Cardiac fibroblast (primary cell): Measurements from ENCODE around the gene SMIM3.
"Not testable (repeated sequence)": the region's sequence is repeated elsewhere in the genome, so short reads cannot be mapped to it uniquely, and the experiment has no call there.

Experiments used
- DNase-seq, 2 donors: peaks; one replicate each; pipeline versions ENCODE4 v3.0.0 to v3.0.0-alpha.2; 2010; ENCODE audit warnings: low read depth in 2 of 2
- H3K4me3 ChIP-seq, 2 donors: replicated peaks in 1 of 2; 1 replicate in 1 of 2; 2 replicates in 1 of 2; pipeline ENCODE4 v1.5.1; 2011; ENCODE audit warnings: low read depth in 2 of 2, low read length in 2 of 2, mild to moderate bottlenecking in 2 of 2, moderate library complexity in 1 of 2
- TF ChIP-seq, protein P1 (sequence below): IDR thresholded peaks from one replicate; pipeline ENCODE4 v1.5.1; 2011; ENCODE audit warnings: low read depth, mild to moderate bottlenecking, low read length, inconsistent platforms

Gene SMIM3, protein sequence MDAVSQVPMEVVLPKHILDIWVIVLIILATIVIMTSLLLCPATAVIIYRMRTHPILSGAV

DNA sequence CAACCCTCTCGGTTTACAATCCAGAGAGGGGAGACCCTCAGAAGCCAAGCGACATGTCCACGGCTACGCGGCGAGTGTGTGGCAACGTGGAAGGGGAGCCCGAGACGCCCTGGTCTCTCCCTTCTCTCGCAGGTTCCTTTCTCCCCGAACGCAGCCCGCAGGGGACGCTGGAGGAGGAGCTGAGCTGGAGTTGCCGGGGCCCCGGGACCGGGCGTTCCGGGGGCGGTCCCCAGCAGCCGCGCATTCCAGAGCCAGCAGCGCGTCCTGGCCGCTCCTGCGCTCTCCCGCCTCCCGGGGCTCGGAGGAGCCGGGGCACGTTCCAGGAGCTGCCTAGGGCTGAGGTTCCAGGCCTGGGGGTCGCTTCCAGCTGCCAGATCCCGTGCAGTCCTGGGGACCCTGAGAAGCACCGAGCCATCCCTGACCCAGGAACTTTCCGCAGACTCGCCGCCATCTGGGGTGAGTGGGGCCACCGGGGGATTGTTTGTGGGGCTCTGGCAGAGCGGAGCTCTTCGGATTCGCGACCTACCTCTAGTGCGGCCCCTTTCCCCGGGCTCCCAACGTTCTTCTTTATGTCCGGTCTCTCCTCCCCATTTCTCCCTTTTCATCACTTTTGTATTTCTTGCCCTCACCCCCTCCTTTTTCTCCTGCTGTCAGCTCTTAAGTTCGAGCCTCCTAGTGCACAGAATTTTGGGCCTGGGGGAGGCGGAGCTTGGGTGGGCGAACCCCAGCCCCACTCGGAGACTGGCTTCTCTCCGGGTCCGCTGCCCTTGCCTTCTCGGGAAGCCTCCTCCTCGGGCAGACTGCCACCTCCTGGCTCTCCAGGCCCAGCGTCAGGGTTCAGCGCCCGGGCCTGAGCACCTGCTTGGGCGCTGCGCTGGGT lies at the start of gene SMIM3:
Gene SMIM3, plus strand, starts transcription at position 241 of the 880 bp plus-strand sequence. CDS start 16,684 bp downstream, outside the sequence.
- DNase-seq, result peak; percentile 71 to 79
- peak within 1 kb of the TSS; percentile 83 to 97 for H3K4me3 ChIP-seq
- TF ChIP-seq, protein P1, sequence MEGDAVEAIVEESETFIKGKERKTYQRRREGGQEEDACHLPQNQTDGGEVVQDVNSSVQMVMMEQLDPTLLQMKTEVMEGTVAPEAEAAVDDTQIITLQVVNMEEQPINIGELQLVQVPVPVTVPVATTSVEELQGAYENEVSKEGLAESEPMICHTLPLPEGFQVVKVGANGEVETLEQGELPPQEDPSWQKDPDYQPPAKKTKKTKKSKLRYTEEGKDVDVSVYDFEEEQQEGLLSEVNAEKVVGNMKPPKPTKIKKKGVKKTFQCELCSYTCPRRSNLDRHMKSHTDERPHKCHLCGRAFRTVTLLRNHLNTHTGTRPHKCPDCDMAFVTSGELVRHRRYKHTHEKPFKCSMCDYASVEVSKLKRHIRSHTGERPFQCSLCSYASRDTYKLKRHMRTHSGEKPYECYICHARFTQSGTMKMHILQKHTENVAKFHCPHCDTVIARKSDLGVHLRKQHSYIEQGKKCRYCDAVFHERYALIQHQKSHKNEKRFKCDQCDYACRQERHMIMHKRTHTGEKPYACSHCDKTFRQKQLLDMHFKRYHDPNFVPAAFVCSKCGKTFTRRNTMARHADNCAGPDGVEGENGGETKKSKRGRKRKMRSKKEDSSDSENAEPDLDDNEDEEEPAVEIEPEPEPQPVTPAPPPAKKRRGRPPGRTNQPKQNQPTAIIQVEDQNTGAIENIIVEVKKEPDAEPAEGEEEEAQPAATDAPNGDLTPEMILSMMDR, result peak; percentile 43

DNA sequence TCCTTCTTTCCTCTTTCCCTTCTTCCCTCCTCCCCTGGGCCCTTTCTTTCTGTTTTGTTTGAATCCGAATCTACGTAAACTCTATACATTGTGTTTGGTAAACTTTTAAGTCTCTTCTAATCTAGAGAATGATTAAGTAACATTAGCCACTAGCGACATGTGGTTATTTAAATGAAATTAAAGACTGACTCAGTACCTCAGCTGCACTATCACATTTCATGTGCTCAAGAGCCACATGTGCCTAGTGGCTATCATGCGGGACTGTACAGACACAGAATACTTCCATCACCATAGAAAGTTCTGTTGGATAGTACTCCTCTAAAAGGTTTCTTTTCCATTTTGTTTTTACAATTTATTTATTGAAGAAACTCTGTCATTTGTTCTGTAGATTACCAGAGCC lies 48.7 kb upstream of the SMIM3 start:
- DNase-seq, result no peak
- TF ChIP-seq, protein P1, result no peak

DNA sequence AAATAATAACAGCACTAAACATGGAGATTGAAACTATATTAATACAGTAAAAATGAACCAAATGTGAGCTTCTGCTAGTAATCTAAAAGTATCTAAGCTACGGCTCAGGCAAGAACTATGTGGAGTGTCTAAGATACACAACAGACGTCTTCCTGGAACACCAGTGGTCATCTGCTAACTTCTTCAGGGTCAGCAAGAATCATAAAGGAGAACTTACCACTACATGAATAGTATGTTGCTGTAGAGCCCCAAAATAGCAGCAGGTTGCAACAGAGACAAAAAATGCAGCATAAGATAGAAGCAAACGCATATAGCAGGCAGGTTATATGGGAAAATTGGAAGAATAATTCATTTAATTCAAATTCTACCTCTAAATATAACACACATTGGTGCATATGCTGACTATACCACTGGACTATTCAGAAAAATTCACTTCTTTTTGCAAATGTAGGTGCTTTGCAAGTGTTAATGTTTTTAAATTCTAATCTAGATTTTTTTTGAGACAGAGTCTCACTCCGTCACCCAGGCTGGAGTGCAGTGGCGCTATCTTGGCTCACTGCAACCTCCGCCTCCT lies 46.8 kb upstream of the SMIM3 start:
- no peak for DNase-seq
- TF ChIP-seq, protein P1, result no peak
- no peak overlapping the region for H3K4me3 ChIP-seq

More for the DNA sequence above, 48.7 kb upstream of the SMIM3 start:
- no peak overlapping the region for H3K4me3 ChIP-seq

DNA sequence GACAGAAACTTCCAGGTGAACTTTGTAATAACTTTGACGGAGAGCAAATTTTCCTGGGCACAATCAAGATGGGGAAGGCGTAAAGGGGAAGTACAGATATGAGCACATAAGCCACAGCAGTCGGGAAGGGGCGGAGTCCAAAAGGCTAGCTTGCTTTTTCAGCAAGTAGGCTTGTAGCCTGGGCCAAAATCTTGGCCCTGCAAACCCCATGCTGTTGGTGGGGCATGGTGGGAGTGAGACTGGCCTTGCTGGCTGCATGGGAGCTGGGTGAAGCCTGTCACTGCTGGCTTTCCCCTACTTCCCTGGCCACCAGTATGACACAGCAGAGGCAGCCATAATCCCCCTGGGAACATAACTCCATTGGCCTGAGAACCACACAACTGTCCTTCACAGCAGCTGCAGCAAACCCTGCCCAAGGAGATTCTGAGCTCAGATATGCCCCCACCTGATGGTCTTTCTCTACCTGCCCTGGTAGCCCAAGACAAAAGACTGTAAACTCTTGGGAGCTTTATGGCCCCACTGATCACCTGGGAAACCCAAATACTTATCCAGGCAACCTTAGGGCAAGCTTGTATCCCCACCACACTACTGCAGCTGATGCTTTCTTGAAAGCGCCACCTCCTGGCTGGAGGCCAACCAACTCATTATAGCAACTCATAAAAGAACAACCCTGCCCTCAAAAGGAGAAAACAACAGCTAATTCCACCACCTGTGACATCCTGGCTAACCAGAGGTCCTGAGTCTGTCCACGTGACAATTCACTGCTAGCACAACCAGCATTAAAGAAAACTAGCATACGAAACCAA lies 43.8 kb upstream of the SMIM3 start:
- TF ChIP-seq, protein P1, result no peak
- no peak for DNase-seq
- no peak overlapping the region for H3K4me3 ChIP-seq

DNA sequence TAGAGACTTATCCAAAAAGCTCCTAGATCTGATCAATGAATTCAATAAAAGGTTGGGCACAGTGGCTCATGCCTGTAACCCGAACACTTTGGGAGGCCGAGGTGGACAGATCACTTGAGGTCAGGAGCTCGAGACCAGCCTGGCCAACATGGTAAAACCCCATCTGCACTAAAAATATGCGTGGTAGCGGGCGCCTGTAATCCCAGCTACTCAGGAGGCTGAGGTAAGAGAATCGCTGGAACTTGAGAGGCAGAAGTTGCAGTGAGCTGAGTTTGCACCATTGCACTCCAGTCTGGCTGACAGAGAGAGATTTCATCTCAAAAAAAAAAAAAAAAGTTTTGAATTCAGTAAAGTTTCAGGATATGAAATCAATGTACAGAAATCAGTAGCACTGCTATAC lies 39.7 kb upstream of the SMIM3 start:
- DNase-seq, result no peak

DNA sequence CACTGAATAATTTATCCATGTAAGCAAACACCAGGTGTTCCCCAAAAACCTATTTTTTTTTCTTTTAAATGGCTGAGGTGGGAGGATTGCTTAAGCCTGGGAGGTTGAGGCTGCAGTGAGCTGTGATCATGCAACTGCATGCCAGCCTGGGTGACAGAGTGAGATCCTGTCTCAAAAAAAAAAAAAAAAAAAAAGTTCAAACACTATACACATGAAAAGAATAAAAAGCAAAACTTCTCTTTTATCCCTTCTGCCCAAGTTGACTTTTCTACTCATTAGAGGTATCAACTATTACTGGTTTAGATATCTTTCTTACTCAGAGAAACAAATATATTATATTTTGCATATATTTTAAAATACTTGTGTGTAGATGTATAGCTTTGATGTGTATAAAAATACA lies 37.6 kb upstream of the SMIM3 start:
- TF ChIP-seq, protein P1, result no peak
- H3K4me3 ChIP-seq, result no peak overlapping the region
- no peak for DNase-seq

More for the DNA sequence above, 39.7 kb upstream of the SMIM3 start:
- TF ChIP-seq, protein P1, result no peak
- no peak overlapping the region for H3K4me3 ChIP-seq

DNA sequence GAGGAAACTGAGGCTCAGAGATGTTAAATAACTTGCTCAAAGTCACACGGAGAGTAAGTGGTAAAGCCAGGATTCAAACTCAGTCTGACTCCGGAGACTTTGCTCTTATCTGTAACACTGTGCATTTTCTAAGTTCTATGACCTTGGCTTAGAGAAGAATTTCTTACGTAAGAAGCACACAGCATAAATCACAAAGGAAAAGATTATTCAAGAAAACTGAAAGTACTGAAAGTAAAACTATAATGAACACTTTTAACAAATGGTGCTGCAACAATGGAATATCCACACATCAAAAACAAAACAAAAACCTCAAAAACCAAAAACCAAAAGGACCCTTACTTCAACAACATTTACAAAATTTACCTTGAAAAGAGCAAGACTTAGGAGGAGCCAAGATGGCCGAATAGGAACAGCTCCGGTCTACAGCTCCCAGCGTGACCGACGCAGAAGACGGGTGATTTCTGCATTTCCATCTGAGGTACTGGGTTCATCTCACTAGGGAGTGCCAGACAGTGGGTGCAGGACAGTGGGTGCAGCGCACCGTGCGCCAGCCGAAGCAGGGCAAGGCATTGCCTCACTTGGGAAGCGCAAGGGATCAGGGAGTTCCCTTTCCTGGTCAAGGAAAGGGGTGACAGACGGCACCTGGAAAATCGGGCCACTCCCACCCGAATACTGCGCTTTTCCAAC lies 36.0 kb upstream of the SMIM3 start:
- peak in 1 of 2 donors; percentile 37 for DNase-seq
- H3K4me3 ChIP-seq, result not testable (repeated sequence)

DNA sequence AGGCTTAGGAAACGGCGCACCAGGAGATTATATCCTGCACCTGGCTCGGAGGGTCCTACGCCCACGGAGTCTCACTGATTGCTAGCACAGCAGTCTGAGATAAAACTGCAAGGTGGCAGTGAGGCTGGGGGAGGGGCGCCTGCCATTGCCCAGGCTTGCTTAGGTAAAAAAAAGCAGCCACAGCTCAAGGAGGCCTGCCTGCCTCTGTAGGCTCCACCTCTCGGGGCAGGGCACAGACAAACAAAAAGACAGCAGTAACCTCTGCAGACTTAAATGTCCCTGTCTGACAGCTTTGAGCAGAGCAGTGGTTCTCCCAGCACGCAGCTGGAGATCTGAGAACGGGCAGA lies 35.4 kb upstream of the SMIM3 start:
- not testable (repeated sequence) for DNase-seq, H3K4me3 ChIP-seq
